Rectal smooth muscle tissue (tissue), 1 donor: ENCODE measurements around the gene CPNE1.

Experiments
- H3K27ac ChIP-seq: one replicate; pipeline ENCODE4 v1.7.0; 2013; ENCODE audit warnings: low read depth, low read length, inconsistent platforms
- H3K27me3 ChIP-seq: one replicate; pipeline ENCODE4 v1.7.0; 2013; ENCODE audit warnings: low read length; ENCODE audit not compliant: control insufficient read depth, insufficient read depth
- H3K36me3 ChIP-seq: one replicate; pipeline ENCODE4 v1.7.0; 2013; ENCODE audit warnings: low read length; ENCODE audit not compliant: control insufficient read depth, insufficient read depth
- H3K4me1 ChIP-seq: one replicate; pipeline ENCODE4 v1.7.0; 2013; ENCODE audit warnings: low read length; ENCODE audit not compliant: control insufficient read depth, insufficient read depth
- H3K4me3 ChIP-seq: one replicate; pipeline ENCODE4 v1.7.0; 2013; ENCODE audit warnings: low read length
- H3K9ac ChIP-seq: one replicate; pipeline ENCODE4 v1.7.0; 2013; ENCODE audit warnings: low read length

CPNE1 gene

DNA sequence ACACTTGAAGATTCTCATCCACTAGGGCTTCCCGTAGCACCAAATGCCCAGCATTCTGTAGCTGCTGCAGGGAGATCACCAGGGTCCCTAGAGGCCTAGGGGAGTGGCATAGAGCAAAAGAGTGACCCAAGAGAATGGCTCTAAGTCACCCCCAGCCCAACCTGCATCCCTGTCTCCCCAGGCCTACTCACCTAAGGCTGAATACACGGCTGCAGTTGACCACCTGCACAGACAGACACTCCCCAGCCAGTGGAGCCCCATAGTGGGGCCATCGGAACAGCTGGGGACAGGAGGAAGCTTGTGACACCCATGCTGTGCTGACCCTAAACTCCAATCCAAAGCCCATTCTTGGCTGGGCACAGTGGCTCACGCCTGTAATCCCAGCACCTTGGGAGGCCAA, 58.6 kb downstream of the CPNE1 start:
- Histone ChIP-seq H3K9ac (no peak overlapping the region), H3K4me3 (no peak overlapping the region)

DNA sequence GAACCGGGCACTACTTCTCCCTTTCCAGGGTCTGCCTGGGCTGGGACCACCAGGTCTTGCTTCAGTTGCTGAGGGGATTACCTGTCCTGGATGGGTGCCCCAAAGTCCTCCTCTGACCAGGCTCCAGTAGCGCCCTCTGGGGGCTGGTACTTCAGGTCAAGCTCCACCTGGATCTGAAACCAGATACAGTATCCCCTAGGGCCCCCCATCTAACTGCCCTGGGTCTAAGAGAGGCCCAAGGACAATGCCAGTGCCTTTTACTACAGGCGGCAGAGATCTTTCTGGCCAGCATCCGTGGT, 60.3 kb downstream of the CPNE1 start:
- no peaks in the 10 kb centered on the region for H3K4me1 ChIP-seq
- H3K27me3 ChIP-seq: peaks cover 9% of the 10 kb centered on the region
- H3K4me3 ChIP-seq: no peak overlapping the region
- H3K9ac ChIP-seq: no peak overlapping the region
- no peaks in the 10 kb centered on the region for H3K36me3 ChIP-seq
- no peak overlapping the region for H3K27ac ChIP-seq

More for the DNA sequence above, 58.6 kb downstream of the CPNE1 start:
- no peak overlapping the region for H3K27ac ChIP-seq
- H3K36me3 ChIP-seq: no peaks in the 10 kb centered on the region
- no peaks in the 10 kb centered on the region for H3K27me3 ChIP-seq
- H3K4me1 ChIP-seq: no peaks in the 10 kb centered on the region

DNA sequence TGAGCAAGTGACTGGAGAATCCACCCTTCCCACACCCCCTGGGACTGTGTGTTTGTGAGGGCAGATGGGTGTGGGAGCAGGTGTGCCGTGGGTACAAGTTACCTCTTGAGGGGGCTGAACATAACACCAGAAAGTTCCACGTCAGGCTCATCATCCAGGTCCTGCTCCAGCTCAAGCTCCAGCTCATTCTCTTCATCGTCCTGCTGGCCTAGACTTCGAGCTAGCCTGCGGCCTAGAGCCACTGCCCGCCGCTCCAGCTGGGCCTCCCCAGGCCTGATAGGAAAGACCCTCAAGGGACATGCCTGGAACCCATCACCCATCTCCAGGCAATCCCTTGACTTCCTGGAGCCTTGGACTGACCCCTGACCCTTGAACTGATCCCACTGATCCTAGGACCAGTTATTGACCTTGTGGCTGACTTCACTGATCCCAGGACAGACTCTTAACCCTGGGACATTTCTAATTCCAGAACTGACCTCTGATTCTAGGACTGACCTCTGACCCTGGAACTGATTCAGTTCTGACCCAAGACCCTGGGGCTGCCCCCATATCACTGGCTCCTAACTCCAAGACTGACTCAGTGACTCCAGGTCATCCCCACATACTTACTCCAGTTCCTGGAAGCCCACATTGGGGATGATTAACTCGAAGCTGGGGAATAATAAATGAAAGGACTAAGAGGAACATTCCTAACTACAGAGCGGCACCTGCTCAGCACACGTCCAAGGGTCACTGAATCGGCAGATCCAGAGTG, 60.8 kb downstream of the CPNE1 start:
- Histone ChIP-seq H3K36me3 (no peaks in the 10 kb centered on the region), H3K9ac (no peak overlapping the region), H3K4me3 (no peak overlapping the region), H3K27me3 (peaks cover 9% of the 10 kb centered on the region), H3K27ac (no peak overlapping the region), H3K4me1 (no peaks in the 10 kb centered on the region)

DNA sequence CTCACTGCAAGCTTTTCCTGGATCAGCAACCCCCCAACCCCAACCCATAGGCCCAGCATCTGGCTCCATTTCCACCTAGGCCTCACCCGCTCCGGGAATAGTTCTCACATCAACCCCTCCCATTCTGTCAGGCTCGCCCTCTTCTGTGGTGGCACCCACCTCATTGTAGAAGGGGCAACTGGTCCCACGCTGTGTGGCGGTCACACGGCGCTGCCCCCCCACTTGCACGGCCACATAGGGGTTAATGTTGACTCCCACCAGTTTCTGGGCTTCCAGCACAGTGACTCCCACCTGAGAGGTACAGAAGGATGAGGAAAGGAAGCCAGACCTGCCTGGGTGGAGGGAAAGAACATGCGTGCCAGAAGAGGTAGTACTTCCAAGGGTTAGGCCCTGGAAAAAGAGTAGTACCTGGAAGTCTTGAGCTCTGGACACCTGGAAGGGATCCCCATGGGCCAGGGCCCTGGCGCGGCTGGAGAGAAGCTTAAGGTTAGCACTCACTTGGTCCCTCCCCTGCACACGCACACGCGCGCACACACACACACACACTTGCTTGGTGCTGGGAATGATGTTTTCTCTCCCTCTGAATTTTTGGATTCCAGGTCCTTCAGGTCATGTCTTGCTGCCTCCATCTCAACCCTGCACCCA, 61.7 kb downstream of the CPNE1 start:
- Histone ChIP-seq H3K36me3 (no peaks in the 10 kb centered on the region), H3K9ac (no peak overlapping the region)

DNA sequence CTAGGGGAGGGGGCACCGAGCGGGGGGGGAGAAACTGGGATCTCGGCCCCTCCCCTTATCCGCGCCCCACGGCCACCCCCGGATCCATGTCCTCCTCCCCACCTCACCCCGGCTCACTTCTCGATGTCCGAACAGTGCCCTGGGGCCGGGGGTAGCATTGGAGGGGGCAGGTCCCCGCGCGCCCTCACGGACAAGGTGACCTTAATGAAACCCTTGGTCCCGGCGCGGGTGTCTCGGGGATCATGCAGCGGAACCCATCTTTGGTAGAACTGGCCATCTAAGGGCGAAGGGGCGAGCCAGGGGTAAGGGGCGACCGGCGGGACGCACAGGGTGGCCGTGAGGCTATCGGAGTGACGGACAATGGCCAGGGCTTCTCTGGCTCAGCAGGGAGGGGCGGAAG, 62.7 kb downstream of the CPNE1 start:
- Histone ChIP-seq H3K4me3 (peak overlapping the region; percentile 58), H3K9ac (no peak overlapping the region), H3K36me3 (no peaks in the 10 kb centered on the region), H3K4me1 (no peaks in the 10 kb centered on the region), H3K27ac (no peak overlapping the region), H3K27me3 (peaks cover 9% of the 10 kb centered on the region)

More for the DNA sequence above, 61.7 kb downstream of the CPNE1 start:
- H3K27ac ChIP-seq: no peak overlapping the region
- H3K27me3 ChIP-seq: peaks cover 9% of the 10 kb centered on the region
- no peaks in the 10 kb centered on the region for H3K4me1 ChIP-seq
- H3K4me3 ChIP-seq: no peak overlapping the region

DNA sequence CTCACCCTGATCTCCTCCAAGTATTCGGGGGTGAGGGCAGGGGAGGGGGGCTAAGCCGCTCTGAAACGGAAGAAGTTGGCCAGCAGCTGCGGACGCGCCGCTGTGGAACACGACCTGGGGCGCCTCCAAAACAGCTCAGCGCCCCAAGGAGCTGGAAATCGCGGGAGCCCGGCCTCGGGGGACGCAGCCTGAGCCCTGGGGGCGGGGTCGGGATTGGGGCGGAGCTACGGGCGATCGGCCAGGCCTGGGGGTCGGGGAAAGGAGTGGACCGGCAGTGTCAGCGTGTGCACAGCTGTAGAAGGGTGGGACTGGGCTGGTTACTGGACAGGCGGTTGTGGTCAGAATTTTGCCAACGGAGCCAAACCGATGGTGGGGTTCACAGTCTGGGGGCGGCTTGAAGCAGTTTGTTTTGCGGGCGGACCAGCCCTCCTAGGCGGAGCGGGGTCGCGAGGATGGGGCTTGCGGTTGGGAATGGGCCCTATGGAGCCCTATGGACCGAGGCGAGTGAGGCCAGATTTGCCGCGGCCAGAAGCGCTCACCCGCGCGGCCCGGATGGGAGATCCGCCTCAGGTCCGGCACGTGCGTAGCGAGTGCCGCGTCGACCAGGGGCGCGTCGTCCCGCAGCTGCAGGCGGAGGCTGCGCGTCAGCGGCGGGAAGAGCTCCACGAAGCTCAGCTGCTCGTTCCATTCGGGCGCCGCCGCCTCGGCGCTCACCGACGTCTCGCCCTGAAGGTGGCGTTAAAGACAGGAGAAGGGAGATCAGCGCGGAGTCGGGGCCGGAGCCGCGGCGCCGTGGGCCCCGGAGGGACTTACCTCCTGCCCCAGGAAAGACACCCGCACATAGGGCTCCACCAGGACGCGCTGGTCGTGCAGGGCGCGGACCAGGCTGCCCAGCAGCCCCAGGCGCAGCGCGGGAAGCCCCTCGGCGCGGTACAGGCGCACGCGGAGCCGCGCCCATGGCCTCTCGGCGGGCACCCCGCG, 63.4 kb downstream of the CPNE1 start:
- no peak overlapping the region for H3K9ac ChIP-seq
- H3K4me3 ChIP-seq: peak overlapping the region; percentile 58
- no peak overlapping the region for H3K27ac ChIP-seq
- no peaks in the 10 kb centered on the region for H3K4me1 ChIP-seq
- no peaks in the 10 kb centered on the region for H3K36me3 ChIP-seq
- H3K27me3 ChIP-seq: peaks cover 9% of the 10 kb centered on the region

DNA sequence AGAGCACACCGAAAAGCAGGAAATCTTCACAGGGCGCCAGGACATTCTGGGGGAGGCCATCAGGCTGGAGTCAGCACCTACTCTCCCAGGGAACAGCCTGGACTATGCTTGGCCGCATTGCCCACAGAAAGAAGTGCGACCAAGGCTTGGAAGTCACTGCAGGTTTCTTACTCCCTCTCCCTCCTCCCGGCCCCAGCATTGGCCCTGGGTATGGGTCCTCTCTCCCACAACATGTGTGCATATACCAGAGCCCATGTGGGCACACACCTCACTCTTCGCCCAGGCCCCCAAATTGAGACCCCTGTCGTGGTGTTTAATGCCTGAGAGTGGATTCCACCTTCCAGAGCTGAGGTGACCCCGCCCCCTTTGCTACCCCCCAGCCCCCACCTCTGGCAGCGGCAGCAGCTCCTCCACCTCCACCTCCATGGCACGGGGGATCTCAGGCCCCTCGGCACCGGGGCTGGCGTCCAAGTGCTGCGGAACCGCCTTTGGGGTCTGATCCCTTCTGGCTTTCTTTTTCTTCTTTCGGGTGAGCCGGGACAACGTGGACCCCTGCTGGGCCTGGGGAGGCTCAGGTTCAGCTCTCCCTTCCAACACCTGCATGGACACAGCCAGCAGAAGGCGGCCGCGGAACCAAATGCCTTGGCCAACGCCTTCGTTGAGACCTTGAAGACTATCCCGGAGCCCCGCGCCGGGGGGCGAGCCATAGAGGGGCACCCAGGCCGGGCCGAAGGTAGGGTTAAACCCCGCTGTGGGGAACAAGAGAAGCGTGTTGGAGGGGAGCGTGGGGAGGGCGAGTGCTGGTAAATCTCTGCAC, 64.3 kb downstream of the CPNE1 start:
- Histone ChIP-seq H3K27ac (no peak overlapping the region), H3K4me3 (peak overlapping the region; percentile 58), H3K9ac (no peak overlapping the region), H3K4me1 (no peaks in the 10 kb centered on the region), H3K27me3 (peaks cover 9% of the 10 kb centered on the region), H3K36me3 (no peaks in the 10 kb centered on the region)

DNA sequence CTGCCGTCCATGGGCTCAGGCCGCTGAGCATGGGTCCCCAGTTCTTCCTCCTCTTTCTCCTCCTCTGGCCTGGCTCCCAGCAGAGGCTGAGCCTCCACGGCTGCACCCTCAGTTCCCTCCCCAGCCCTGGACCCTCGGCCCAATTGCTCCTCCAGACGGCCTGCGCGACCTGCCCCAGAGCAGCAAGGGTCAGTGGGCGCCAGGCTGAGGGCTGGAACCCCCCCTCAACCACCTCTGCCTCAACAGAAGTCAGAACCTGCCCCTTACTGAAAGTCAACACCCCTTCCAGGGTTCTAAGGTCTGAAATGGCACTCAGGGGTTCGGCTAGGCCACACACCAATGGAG, 65.0 kb downstream of the CPNE1 start:
- no peaks in the 10 kb centered on the region for H3K36me3 ChIP-seq
- no peaks in the 10 kb centered on the region for H3K4me1 ChIP-seq
- H3K27me3 ChIP-seq: peaks cover 9% of the 10 kb centered on the region
- H3K9ac ChIP-seq: no peak overlapping the region
- no peak overlapping the region for H3K27ac ChIP-seq
- no peak overlapping the region for H3K4me3 ChIP-seq

DNA sequence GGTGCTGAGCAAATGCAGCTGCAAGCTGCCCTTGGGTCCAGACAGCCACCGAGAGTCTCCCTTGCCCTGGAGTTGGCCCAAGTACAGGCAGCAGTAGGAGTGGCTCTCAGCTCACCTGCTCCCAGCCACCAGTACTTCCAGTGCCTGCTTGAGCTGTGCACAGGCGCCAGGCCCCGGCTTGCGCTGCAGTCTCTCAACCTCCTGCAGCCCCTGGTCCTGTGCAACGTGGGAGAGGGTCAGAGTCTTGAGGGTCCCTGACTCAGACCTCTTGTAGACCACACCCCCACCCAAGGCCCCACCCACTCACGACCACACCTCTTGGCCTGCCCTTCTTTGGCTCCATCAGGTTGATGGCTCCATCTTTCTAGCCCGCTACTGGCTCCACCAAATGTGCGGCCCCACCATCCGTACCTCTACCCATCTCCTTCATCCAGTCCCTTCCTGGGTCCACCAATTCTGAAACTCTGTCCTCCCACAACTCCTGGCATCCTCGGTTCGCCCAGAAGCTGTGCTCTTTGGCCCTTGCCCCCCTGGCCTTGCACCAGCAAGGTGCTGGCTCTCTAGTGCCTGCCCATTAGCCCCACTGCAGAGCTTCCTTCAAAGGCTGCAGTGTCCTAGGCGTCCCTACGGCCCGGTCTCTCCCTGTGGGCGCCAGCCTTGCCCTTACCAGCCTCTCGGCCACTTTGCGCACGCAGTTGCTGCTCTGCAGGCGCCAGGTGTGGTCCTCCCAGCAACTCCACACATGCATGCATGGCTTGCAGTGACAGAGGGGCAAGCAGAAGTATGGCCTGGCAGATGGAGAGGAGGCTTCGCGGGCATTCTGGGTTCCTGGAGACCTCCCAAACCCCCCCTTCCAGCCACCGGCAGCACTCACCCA, 65.6 kb downstream of the CPNE1 start:
- H3K4me1 ChIP-seq: no peaks in the 10 kb centered on the region
- H3K9ac ChIP-seq: no peak overlapping the region
- H3K36me3 ChIP-seq: no peaks in the 10 kb centered on the region
- no peak overlapping the region for H3K4me3 ChIP-seq
- no peak overlapping the region for H3K27ac ChIP-seq
- peaks cover 9% of the 10 kb centered on the region for H3K27me3 ChIP-seq

DNA sequence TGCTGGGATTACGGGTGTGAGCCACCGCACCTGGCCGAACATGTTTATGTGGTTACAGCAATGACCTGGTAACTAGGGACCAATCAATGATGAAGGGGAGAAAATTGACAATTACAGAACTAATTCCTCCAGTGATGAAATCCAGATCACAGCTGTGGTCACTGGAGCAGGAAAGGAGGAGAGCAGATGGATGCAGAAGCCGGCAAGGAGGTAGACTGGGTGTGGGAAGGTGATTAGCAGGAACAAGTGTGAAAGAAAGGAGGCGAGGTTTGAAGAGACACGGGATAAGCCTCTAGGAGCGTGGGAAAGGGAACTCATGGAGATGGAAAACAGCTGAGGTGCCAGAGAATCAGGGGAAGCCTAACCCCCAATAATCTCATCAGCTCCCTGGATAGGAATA, 66.2 kb downstream of the CPNE1 start:
- Histone ChIP-seq H3K27ac (no peak overlapping the region), H3K9ac (no peak overlapping the region), H3K27me3 (peaks cover 9% of the 10 kb centered on the region), H3K4me1 (no peaks in the 10 kb centered on the region), H3K36me3 (no peaks in the 10 kb centered on the region), H3K4me3 (no peak overlapping the region)

DNA sequence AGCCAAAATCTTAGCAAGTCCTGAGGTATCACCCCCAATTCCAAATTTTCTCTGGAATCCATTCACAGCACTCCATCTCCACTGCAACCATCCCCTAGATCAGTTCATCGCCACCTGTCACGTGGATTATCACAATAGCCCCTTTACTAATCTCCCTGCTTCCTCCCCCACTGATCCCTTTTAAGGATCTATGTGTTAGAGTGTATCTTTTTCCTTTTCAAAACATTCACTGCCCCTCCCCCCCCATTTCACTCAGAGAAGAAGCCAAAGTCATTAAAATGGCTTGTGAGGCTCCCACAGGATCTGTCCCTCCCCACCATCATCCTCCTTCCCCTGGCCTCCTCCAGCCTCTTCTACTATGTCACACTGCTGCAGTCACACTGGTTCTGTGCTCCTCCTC, 67.5 kb downstream of the CPNE1 start:
- H3K4me3 ChIP-seq: no peak overlapping the region
- H3K9ac ChIP-seq: no peak overlapping the region
- H3K27me3 ChIP-seq: peaks cover 9% of the 10 kb centered on the region
- H3K27ac ChIP-seq: no peak overlapping the region
- no peaks in the 10 kb centered on the region for H3K36me3 ChIP-seq
- H3K4me1 ChIP-seq: no peaks in the 10 kb centered on the region
